Neural progenitor cell (in vitro differentiated cells): ENCODE measurements around the gene INPP5B. TPM values are rescaled to one million over a fixed set of nuclear protein-coding genes. Genes with fewer than 3 reads are reported as not detected.

Experiments
- DNase-seq: peaks from one replicate; pipeline ENCODE4 v3.0.0-alpha.2; 2016; ENCODE audit warnings: low spot score
- H2AFZ ChIP-seq: fragments of 200-600 bp; sonication (generic); replicated peaks from 2 replicates; pipeline ENCODE4 v1.6.1; 2016; ENCODE audit warnings: antibody characterized with exemption
- H3F3A ChIP-seq: fragments of 200-600 bp; sonication (generic); 2 replicates; pipeline ENCODE4 v1.6.1; 2016; ENCODE audit warnings: antibody characterized with exemption, low read depth
- H3K27ac ChIP-seq: fragments of 200-600 bp; sonication (generic); 2 replicates; pipeline ENCODE4 v1.5.1; 2016; ENCODE audit warnings: mild to moderate bottlenecking
- H3K27me3 ChIP-seq: fragments of 200-600 bp; sonication (generic); 2 replicates; pipeline ENCODE4 v1.6.1; 2016; ENCODE audit warnings: mild to moderate bottlenecking, moderate library complexity
- H3K36me3 ChIP-seq: fragments of 200-600 bp; sonication (generic); 2 replicates; pipeline ENCODE4 v1.5.1; 2016
- H3K4me1 ChIP-seq: fragments of 200-600 bp; sonication (generic); 2 replicates; pipeline ENCODE4 v1.6.1; 2016; ENCODE audit warnings: mixed run types
- H3K4me2 ChIP-seq: fragments of 200-600 bp; sonication (generic); 2 replicates; pipeline ENCODE4 v1.6.1; 2016
- H3K4me3 ChIP-seq: fragments of 200-600 bp; sonication (generic); 2 replicates; pipeline ENCODE4 v1.5.1; 2016
- H3K79me2 ChIP-seq: fragments of 200-600 bp; sonication (generic); 2 replicates; pipeline ENCODE4 v1.6.1; 2016; ENCODE audit warnings: low read depth
- H3K9ac ChIP-seq: fragments of 200-600 bp; sonication (generic); 2 replicates; pipeline ENCODE4 v1.6.1; 2016
- H3K9me3 ChIP-seq: fragments of 200-600 bp; sonication (generic); 2 replicates; pipeline ENCODE4 v1.5.1; 2016; ENCODE audit warnings: low read depth
- H4K20me1 ChIP-seq: fragments of 200-600 bp; sonication (generic); 2 replicates; pipeline ENCODE4 v1.6.1; 2016; ENCODE audit warnings: low read depth
- H3K27ac Mint-ChIP-seq: 3 replicates; pipeline ENCODE4 v1.8.0; 2021; ENCODE audit warnings: mixed read lengths
- H3K27me3 Mint-ChIP-seq: 2 replicates; pipeline ENCODE4 v1.8.0; 2022; ENCODE audit warnings: low read depth, mild to moderate bottlenecking, inconsistent platforms, moderate library complexity, mixed read lengths; ENCODE audit not compliant: insufficient read depth
- H3K36me3 Mint-ChIP-seq: 3 replicates; pipeline ENCODE4 v1.8.0; 2021; ENCODE audit warnings: mixed read lengths
- H3K4me1 Mint-ChIP-seq: 3 replicates; pipeline ENCODE4 v1.8.0; 2021; ENCODE audit warnings: mixed read lengths
- H3K4me3 Mint-ChIP-seq: 3 replicates; pipeline ENCODE4 v1.8.0; 2021; ENCODE audit warnings: mild to moderate bottlenecking, moderate library complexity, mixed read lengths
- H3K9me3 Mint-ChIP-seq: 3 replicates; pipeline ENCODE4 v1.8.0; 2020; ENCODE audit warnings: mixed read lengths
- CTCF ChIP-seq: fragments of 200-600 bp; sonication (generic); IDR thresholded peaks from 2 replicates; pipeline ENCODE4 v1.5.1; 2017; ENCODE audit warnings: antibody characterized with exemption, mild to moderate bottlenecking
- EZH2 ChIP-seq: fragments of 200-600 bp; sonication (generic); IDR thresholded peaks from 2 replicates; pipeline ENCODE4 v1.6.1; 2017; ENCODE audit warnings: antibody characterized with exemption, mild to moderate bottlenecking, moderate library complexity
- EZH2phosphoT487 ChIP-seq: fragments of 200-600 bp; sonication (generic); IDR thresholded peaks from 2 replicates; pipeline ENCODE4 v1.6.1; 2017; ENCODE audit warnings: antibody characterized with exemption
- small RNA-seq: library from RNA; depleted of rRNA; stranded (forward); fragments of <200 nt; gene quantifications from one replicate; pipeline ENCODE3, GENCODE V24; 2015
- total RNA-seq: library from RNA; depleted of rRNA; stranded (reverse); fragments of >200 nt; gene quantifications from 2 replicates; pipeline ENCODE4 v1.2.3, GENCODE V29; 2015; ENCODE audit warnings: low replicate concordance

The INPP5B gene
- total RNA-seq, 1 donor from 2014 or later: 22.0 TPM

DNA sequence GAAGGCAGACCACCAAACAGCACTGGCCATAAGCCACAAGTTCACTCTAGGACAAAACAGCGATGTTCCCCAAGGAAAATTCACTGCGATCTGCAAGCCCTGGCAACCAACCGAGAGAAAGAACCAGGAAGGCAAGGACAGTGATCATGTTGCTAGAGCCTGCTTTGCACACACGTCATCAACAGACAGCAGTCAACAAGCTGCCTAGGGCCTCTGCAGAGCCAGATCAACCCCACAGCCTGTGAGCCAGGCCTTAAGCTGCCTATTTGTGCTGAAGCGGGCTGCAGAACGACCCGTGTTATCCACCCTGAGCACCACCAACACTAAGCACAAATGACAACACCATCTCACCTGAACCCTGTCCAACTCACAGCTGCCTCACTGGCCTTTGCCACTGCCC is 132.6 kb downstream of the INPP5B start:
- H3K27me3 ChIP-seq: no peaks in the 10 kb centered on the region
- Mint-ChIP-seq H3K4me3 (no peak overlapping the region), H3K4me1 (peaks cover 18% of the 10 kb centered on the region), H3K9me3 (no peaks in the 10 kb centered on the region), H3K27ac (no peak overlapping the region), H3K36me3 (peaks cover 17% of the 10 kb centered on the region), H3K27me3 (peaks cover 8% of the 10 kb centered on the region)
- H4K20me1 ChIP-seq: peaks cover 33% of the 10 kb centered on the region
- H3K27ac ChIP-seq: no peak overlapping the region
- H3K79me2 ChIP-seq: peaks cover 17% of the 10 kb centered on the region
- peaks cover 5% of the 10 kb centered on the region for H3K4me1 ChIP-seq
- TF ChIP-seq EZH2 (no peak), CTCF (no peak), EZH2phosphoT487 (no peak)
- H3K9ac ChIP-seq: no peak overlapping the region
- H2AFZ ChIP-seq: no peak overlapping the region
- no peak overlapping the region for H3K4me3 ChIP-seq
- no peaks in the 10 kb centered on the region for H3K9me3 ChIP-seq
- peaks cover 3% of the 10 kb centered on the region for H3K36me3 ChIP-seq
- peaks cover 13% of the 10 kb centered on the region for H3F3A ChIP-seq
- DNase-seq: no peak
- no peak overlapping the region for H3K4me2 ChIP-seq

- no peak overlapping the region for H2AFZ ChIP-seq
- H3K36me3 Mint-ChIP-seq: peaks cover 17% of the 10 kb centered on the region
- peaks cover 8% of the 10 kb centered on the region for H3K27me3 Mint-ChIP-seq
- no peak overlapping the region for H3K27ac Mint-ChIP-seq
- H3K79me2 ChIP-seq: peaks cover 18% of the 10 kb centered on the region
- no peak overlapping the region for H3K9ac ChIP-seq
- DNase-seq: no peak
- H3K4me2 ChIP-seq: no peak overlapping the region
- no peaks in the 10 kb centered on the region for H3K9me3 Mint-ChIP-seq
- H3K4me3 ChIP-seq: no peak overlapping the region
- TF ChIP-seq EZH2phosphoT487 (no peak), EZH2 (no peak), CTCF (no peak)
- H3K4me3 Mint-ChIP-seq: no peak overlapping the region
- H3K27ac ChIP-seq: no peak overlapping the region
- peaks cover 3% of the 10 kb centered on the region for H3K36me3 ChIP-seq
- peaks cover 19% of the 10 kb centered on the region for H3F3A ChIP-seq
- no peaks in the 10 kb centered on the region for H3K9me3 ChIP-seq
- H3K27me3 ChIP-seq: no peaks in the 10 kb centered on the region
- peaks cover 21% of the 10 kb centered on the region for H3K4me1 Mint-ChIP-seq
- H4K20me1 ChIP-seq: peaks cover 38% of the 10 kb centered on the region
- peaks cover 9% of the 10 kb centered on the region for H3K4me1 ChIP-seq
These were observed 133.2 kb downstream of the INPP5B start for GRCh38 chr1:37813529-37814145.

DNA sequence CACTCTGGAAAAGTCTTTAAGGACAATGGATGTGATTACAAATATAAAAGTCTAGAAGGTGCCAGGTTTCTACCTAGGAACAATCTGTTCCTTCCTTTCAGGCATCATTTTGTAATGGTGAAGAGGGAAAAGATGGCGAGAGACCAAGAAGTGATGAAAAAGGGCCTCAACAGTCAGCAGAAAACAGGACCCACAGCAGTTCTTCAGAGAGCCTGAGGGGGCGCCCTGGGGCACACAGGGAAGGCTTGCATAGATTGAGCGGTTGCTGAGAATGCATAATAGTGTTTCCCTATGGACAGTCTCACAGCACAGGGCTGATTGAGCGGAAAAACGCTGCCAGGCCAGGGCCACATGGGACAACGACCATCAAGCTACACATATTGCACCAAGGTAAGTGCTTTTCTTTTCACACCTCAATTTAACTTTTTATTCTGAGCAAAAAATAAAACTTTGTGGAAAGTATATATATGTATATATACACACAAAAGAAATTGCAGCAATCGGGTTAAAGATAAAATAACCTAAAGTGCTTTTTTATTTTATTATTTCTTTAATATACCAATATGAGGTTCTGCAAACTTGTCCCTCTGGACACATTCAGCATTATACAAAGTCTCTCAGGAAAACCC is 135.7 kb downstream of the INPP5B start:
- Mint-ChIP-seq H3K27ac (no peak overlapping the region), H3K9me3 (no peaks in the 10 kb centered on the region), H3K4me3 (peak overlapping the region; percentile 35), H3K27me3 (peaks cover 8% of the 10 kb centered on the region), H3K36me3 (peaks cover 12% of the 10 kb centered on the region), H3K4me1 (peaks cover 27% of the 10 kb centered on the region)
- TF ChIP-seq CTCF: peak; percentile 87
- TF ChIP-seq EZH2phosphoT487: no peak
- Histone ChIP-seq H3K4me1 (peaks cover 14% of the 10 kb centered on the region), H3K9me3 (no peaks in the 10 kb centered on the region), H2AFZ (no peak overlapping the region), H3K79me2 (peaks cover 34% of the 10 kb centered on the region), H3K4me2 (no peak overlapping the region), H4K20me1 (peaks cover 45% of the 10 kb centered on the region), H3F3A (peaks cover 19% of the 10 kb centered on the region), H3K27me3 (no peaks in the 10 kb centered on the region), H3K27ac (no peak overlapping the region), H3K4me3 (no peak overlapping the region), H3K36me3 (peaks cover 3% of the 10 kb centered on the region), H3K9ac (no peak overlapping the region)
- peak; percentile 86 for DNase-seq

Small RNA genes within 50 kb of the gene (small RNA-seq; reads per million reads assigned to genes)
- not detected for gene RF00017
- not detected for gene RF00092
- gene RNU6-510P: not detected
- gene RNU6-584P: not detected

Other genes starting within 250 kb of the INPP5B start
- gene EPHA10, start 181.9 kb downstream of the INPP5B start, total RNA-seq: 0.53 TPM in 1 of 2 replicates, not detected in the other
- 0.24 and 0.40 TPM in 2 replicates for gene MANEAL, start 153.2 kb downstream of the INPP5B start, total RNA-seq
- gene C1orf122, start 139.3 kb downstream of the INPP5B start, total RNA-seq: 17.7 and 35.7 TPM in 2 replicates
- gene YRDC, start 138.8 kb downstream of the INPP5B start, total RNA-seq: 12.9 and 17.4 TPM in 2 replicates
- 5.6 and 5.9 TPM in 2 replicates for gene MTF1, start 87.5 kb downstream of the INPP5B start, total RNA-seq
- gene SF3A3, start 43.0 kb upstream of the INPP5B start, total RNA-seq: 120 and 172 TPM in 2 replicates
- 8.1 and 21.5 TPM in 2 replicates for gene FHL3, start 58.5 kb upstream of the INPP5B start, total RNA-seq
- 52.4 and 86.0 TPM in 2 replicates for gene UTP11, start 65.7 kb upstream of the INPP5B start, total RNA-seq
- 16.5 and 44.6 TPM in 2 replicates for gene POU3F1, start 99.7 kb upstream of the INPP5B start, total RNA-seq